ENCODE results near the gene FTL. TPM values are rescaled to one million over a fixed set of nuclear protein-coding genes. Genes with fewer than 3 reads are reported as not detected.

The FTL gene
- total and polyA plus RNA-seq, 8 donors: 394 to 1,473 (median 841) TPM

GRCh38 chr19:49004964-49005614 lies 40.0 kb downstream of the FTL start:
- intact Hi-C loops (cut with DNase I): no loop called here
- WGBS, 2 donors: 87 to 89% methylated on average over 7 of the region's 7 CpGs
- DNase-seq: no peak
- no peak for ATAC-seq
- H3K27me3 ChIP-seq: no peaks in the 10 kb centered on the region
- no peak for FAIRE-seq
- peaks cover 0 to 12% (median 9%) of the 10 kb centered on the region in 3 donors for H3K36me3 ChIP-seq
- no peak overlapping the region for H3K27ac ChIP-seq
- H3K9me3 ChIP-seq: no peaks in the 10 kb centered on the region
- TF ChIP-seq CTCF (IDR thresholded peaks at IDR 0.05): no peak
- H3K4me1 ChIP-seq: no peaks in the 10 kb centered on the region
- H3K4me3 ChIP-seq: no peak overlapping the region

- no peaks in the 10 kb centered on the region for H3K4me1 ChIP-seq
- no peak for FAIRE-seq
- no peak overlapping the region for H3K4me3 ChIP-seq
- TF ChIP-seq CTCF (IDR thresholded peaks at IDR 0.05): no peak
- WGBS, 2 donors: 95% methylated on average over 22 of the region's 22 CpGs
- no peak overlapping the region for H3K27ac ChIP-seq
- peaks cover 0 to 13% (median 12%) of the 10 kb centered on the region in 3 donors for H3K36me3 ChIP-seq
- intact Hi-C loops (cut with DNase I): no loop called here
- H3K27me3 ChIP-seq: no peaks in the 10 kb centered on the region
- no peak for ATAC-seq
- H3K9me3 ChIP-seq: no peaks in the 10 kb centered on the region
- no peak for DNase-seq
Measured at GRCh38 chr19:49006905-49007304, 41.8 kb downstream of the FTL start.

- no peak for FAIRE-seq
- 95% methylated on average over 14 to 18 of the region's 18 CpGs for WGBS, 2 donors
- Histone ChIP-seq H3K27ac (no peak overlapping the region), H3K4me1 (no peaks in the 10 kb centered on the region), H3K9me3 (no peaks in the 10 kb centered on the region), H3K4me3 (no peak overlapping the region), H3K27me3 (no peaks in the 10 kb centered on the region), H3K36me3 (peaks cover 0 to 13% (median 4%) of the 10 kb centered on the region in 3 donors)
- ATAC-seq: no peak
- intact Hi-C loops (cut with DNase I): no loop called here
- DNase-seq: no peak
- no peak for TF ChIP-seq CTCF (IDR thresholded peaks at IDR 0.05)
Measured at GRCh38 chr19:49009828-49010227, 44.7 kb downstream of the FTL start.

GRCh38 chr19:49010453-49010852 lies 45.3 kb downstream of the FTL start:
- no peak for FAIRE-seq
- TF ChIP-seq CTCF (IDR thresholded peaks at IDR 0.05): no peak
- Histone ChIP-seq H3K4me1 (no peaks in the 10 kb centered on the region), H3K27me3 (no peaks in the 10 kb centered on the region), H3K27ac (no peak overlapping the region), H3K4me3 (no peak overlapping the region), H3K9me3 (no peaks in the 10 kb centered on the region), H3K36me3 (peaks cover 0 to 13% (median 0%) of the 10 kb centered on the region in 3 donors)
- WGBS, 2 donors: 92% methylated on average over 18 of the region's 18 CpGs
- intact Hi-C loops (cut with DNase I): no loop called here
- ATAC-seq: no peak
- no peak for DNase-seq

DNA sequence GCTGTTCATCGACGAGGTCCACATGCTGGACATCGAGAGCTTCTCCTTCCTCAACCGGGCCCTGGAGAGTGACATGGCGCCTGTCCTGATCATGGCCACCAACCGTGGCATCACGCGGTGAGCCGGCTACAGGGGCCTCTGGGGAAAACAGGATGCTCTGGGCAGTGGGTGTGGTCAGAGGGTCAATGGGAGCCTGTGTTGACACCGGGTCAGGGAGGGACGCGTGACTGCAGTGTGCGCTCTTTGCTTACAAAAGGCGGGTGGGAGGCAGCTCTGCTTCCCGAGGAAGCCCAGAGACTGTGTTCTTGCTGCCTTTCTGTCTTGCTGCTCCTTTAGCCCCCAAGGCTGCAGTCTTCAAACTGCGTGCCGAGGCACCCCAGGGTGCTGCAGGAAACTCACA lies 46.1 kb downstream of the FTL start:
- peaks cover 0 to 13% (median 0%) of the 10 kb centered on the region in 3 donors for H3K36me3 ChIP-seq
- no peaks in the 10 kb centered on the region for H3K4me1 ChIP-seq
- DNase-seq (no peak), FAIRE-seq (no peak), ATAC-seq (no peak)
- no peak overlapping the region for H3K4me3 ChIP-seq
- H3K27me3 ChIP-seq: no peaks in the 10 kb centered on the region
- 87 to 93% methylated on average over 17 of the region's 17 CpGs for WGBS, 2 donors
- no peak overlapping the region for H3K27ac ChIP-seq
- no peaks in the 10 kb centered on the region for H3K9me3 ChIP-seq
- TF ChIP-seq CTCF (IDR thresholded peaks at IDR 0.05): no peak
- intact Hi-C loops (cut with DNase I): no loop called here
